Activated naive CD4-positive, alpha-beta T cell treated with anti-CD3 and anti-CD28 coated beads for 36 hours (primary cell): ENCODE data around the gene TUBG1. TPM values are rescaled to one million over a fixed set of nuclear protein-coding genes. Genes with fewer than 3 reads are reported as not detected.
"Not testable (repeated sequence)": the region's sequence is repeated elsewhere in the genome, so short reads cannot be mapped to it uniquely, and the experiment has no call there.

Experiments used
- CTCF ChIA-PET: fragments of 350-600 bp; sonication (Branson Sonifier 250); formaldehyde crosslinking; loops from one replicate; lab custom pipeline; 2021; ENCODE audit warnings: antibody characterized with exemption; lab: Charles Lee
- DNase-seq: peaks from one replicate; pipeline ENCODE4 v3.0.0-alpha.2; 2020
- H3K27ac Mint-ChIP-seq: one replicate; pipeline ENCODE4 v1.8.0; 2021; ENCODE audit warnings: mild to moderate bottlenecking, mixed read lengths
- H3K27me3 Mint-ChIP-seq: one replicate; pipeline ENCODE4 v1.8.0; 2021; ENCODE audit warnings: low read depth, mixed read lengths
- H3K36me3 Mint-ChIP-seq: one replicate; pipeline ENCODE4 v1.8.0; 2021; ENCODE audit warnings: low read depth, mixed read lengths
- H3K4me1 Mint-ChIP-seq: one replicate; pipeline ENCODE4 v1.8.0; 2021; ENCODE audit warnings: low read depth, mixed read lengths
- H3K4me3 Mint-ChIP-seq: one replicate; pipeline ENCODE4 v1.8.0; 2021; ENCODE audit warnings: mild to moderate bottlenecking, moderate library complexity, mixed read lengths
- H3K9me3 Mint-ChIP-seq: one replicate; pipeline ENCODE4 v1.8.0; 2021; ENCODE audit warnings: mixed read lengths
- intact Hi-C: fragments of 100-400 bp; cut with micrococcal nuclease; formaldehyde crosslinking; loops from one replicate; pipeline ENCODE4 v1.15.1; 2023
- total RNA-seq, 2 experiments: library from RNA; stranded (reverse); gene quantifications; one replicate each; pipeline ENCODE4 v1.2.3, GENCODE V29; 2021

The TUBG1 gene
- total RNA-seq, 2 experiments from 2014 or later = 91.3 to 92.0 TPM

GRCh38 chr17:42609814-42610801 is 625 bp downstream of the TUBG1 start:
- peaks cover 33% of the 10 kb centered on the region for H3K36me3 Mint-ChIP-seq
- H3K4me3 Mint-ChIP-seq = peak overlapping the region; percentile 100
- H3K4me1 Mint-ChIP-seq = peaks cover 37% of the 10 kb centered on the region
- peak overlapping the region; percentile 80 for H3K27ac Mint-ChIP-seq
- DNase-seq = peak; percentile 24
- intact Hi-C loops = loop anchor here (1.0 to 5.0 kb wide), 4 partner anchors 33 to 389 kb away; partner anchors contain the start of genes PSMC3IP, RPL27 and TUBG2
- not testable (repeated sequence) for H3K9me3 Mint-ChIP-seq, H3K27me3 Mint-ChIP-seq
- CTCF ChIA-PET = interaction anchor here (2.2 to 2.9 kb wide), 2 partner anchors 31 to 70 kb away, joined by 15 to 30 read pairs; partner anchors contain the start of gene PSMC3IP

DNA sequence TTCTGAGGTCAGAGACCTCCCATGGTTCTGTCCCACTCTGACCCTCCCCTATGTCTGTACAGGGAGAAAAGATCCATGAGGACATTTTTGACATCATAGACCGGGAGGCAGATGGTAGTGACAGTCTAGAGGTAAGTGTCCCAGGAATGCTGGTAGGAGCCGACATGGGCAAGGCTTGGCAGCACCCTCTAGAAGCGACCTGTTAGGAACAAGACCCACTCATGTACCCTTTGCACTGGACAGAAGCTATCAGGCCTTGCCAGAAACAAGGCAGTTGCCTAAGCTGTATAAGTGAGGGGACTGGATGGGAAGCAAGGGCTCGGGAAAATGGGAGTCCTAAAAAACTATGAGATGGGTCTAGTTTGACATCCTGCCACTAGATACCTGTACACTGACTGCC is 2.5 kb downstream of the TUBG1 start:
- CTCF ChIA-PET = interaction anchor here (0.7 to 0.9 kb wide), 2 partner anchors 34 to 212 kb away, joined by 3 to 4 read pairs; partner anchors contain the start of genes BECN1 and PSMC3IP
- Mint-ChIP-seq H3K27me3 (no peaks in the 10 kb centered on the region), H3K36me3 (peaks cover 40% of the 10 kb centered on the region), H3K9me3 (no peaks in the 10 kb centered on the region), H3K4me1 (peaks cover 19% of the 10 kb centered on the region), H3K4me3 (no peak overlapping the region), H3K27ac (no peak overlapping the region)
- no peak for DNase-seq
- intact Hi-C loops = no loop called here

GRCh38 chr17:42613699-42614295 is 4.3 kb downstream of the TUBG1 start:
- no peak for DNase-seq
- H3K9me3 Mint-ChIP-seq = no peaks in the 10 kb centered on the region
- peaks cover 38% of the 10 kb centered on the region for H3K36me3 Mint-ChIP-seq
- intact Hi-C loops = no loop called here
- peak overlapping the region; percentile 19 for H3K27ac Mint-ChIP-seq
- no peak overlapping the region for H3K4me3 Mint-ChIP-seq
- no peaks in the 10 kb centered on the region for H3K27me3 Mint-ChIP-seq
- CTCF ChIA-PET = no interaction called here
- peaks cover 10% of the 10 kb centered on the region for H3K4me1 Mint-ChIP-seq

DNA sequence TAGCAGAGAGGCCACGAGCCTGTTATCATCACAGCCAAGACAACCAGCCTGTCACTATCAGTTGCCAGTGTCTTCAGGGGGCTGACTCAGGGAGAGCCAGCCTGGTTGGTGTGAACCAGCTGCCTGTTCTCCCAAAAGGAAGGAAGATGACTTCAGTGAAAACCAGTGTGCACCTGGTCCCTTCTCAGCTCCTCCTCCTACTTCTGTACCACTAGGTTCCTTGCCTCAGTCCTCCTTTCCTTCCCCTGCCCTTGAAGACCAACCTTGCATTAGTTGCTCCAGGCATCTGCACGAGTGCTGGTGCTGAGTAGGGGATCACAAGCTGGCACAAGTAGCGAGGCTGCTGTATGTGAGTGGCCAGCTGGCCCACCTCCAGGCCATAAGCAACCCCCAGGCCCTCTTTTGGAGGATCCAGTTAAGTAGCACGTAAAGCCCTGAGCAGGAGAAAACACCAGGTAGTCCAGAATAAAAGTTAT is 8.5 kb downstream of the TUBG1 start:
- Mint-ChIP-seq H3K27ac (no peak overlapping the region), H3K4me1 (peaks cover 4% of the 10 kb centered on the region), H3K4me3 (no peak overlapping the region), H3K27me3 (no peaks in the 10 kb centered on the region), H3K36me3 (peaks cover 22% of the 10 kb centered on the region), H3K9me3 (no peaks in the 10 kb centered on the region)
- CTCF ChIA-PET = interaction anchor here (0.8 to 2.4 kb wide), 4 partner anchors 10 to 146 kb away, joined by 3 to 10 read pairs (median 4); partner anchors contain the start of gene PSMC3IP
- intact Hi-C loops = no loop called here
- DNase-seq = no peak

DNA sequence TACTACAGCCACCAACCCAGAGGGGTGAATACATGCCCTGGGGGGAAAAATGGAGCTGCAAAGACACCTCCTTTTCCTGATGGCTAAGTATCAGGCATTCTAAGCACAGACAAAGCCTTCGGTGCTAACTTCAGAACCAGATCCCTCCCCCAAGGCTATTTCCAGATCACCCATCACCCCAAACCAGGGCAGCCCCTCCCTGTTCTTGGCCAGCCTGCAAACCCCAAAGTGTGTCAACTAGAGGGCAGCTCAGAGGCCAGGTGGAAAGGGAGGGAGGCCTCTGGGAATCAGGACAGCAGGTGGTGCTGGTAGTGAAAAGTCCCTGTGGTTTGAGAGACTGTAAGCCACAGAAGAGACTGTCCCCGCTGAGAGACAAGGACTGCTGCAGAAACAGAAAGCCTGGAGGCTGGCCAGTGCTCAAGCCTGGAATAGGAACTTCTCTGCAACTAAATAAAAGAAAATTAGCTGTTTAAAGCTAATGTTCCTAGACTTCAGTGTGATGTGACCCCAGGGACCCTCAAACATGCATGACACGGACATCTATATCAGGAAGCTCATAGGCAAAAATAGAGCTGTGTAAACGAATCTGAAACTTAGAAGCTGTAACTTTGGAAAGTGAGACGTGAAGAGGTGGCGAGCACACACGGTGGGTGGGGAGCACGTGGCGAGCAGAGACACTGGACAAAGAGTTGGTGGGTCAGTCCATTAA is 9.1 kb downstream of the TUBG1 start:
- Mint-ChIP-seq H3K9me3 (no peaks in the 10 kb centered on the region), H3K4me1 (peaks cover 4% of the 10 kb centered on the region), H3K27me3 (no peaks in the 10 kb centered on the region), H3K4me3 (no peak overlapping the region), H3K27ac (no peak overlapping the region), H3K36me3 (peaks cover 19% of the 10 kb centered on the region)
- DNase-seq = peak; percentile 13
- CTCF ChIA-PET = interaction anchor here (0.8 to 2.4 kb wide), 4 partner anchors 10 to 145 kb away, joined by 3 to 10 read pairs (median 4); partner anchors contain the start of gene PSMC3IP
- intact Hi-C loops = no loop called here

GRCh38 chr17:42621987-42622386 is 12.5 kb downstream of the TUBG1 start:
- H3K36me3 Mint-ChIP-seq, H3K4me3 Mint-ChIP-seq, intact Hi-C loops, H3K27me3 Mint-ChIP-seq, H3K9me3 Mint-ChIP-seq, H3K27ac Mint-ChIP-seq, H3K4me1 Mint-ChIP-seq, DNase-seq: not testable (repeated sequence)
- CTCF ChIA-PET = interaction anchor here (0.6 to 0.7 kb wide), 2 partner anchors 44 to 142 kb away, joined by 3 to 4 read pairs; no protein-coding TSS in a partner anchor

DNA sequence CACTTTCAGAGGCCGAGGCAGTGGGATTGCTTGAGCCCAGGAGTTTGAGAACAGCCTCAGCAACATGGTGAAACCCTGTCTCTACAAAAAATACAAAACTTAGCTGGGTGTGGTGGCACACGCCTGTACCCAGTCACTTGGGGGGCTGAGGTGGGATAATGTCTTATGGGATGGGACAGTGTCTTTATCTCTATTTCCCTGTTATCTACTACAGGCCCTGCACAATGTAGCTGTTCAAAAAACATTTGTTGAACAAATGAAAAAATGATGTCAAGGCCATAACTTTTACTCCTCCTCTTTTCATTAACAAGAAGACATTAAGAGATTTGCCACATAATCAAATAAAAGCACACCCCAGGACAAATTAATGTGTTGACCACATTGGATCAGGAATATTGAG is 13.8 kb downstream of the TUBG1 start:
- Mint-ChIP-seq H3K36me3 (no peaks in the 10 kb centered on the region), H3K27me3 (no peaks in the 10 kb centered on the region), H3K27ac (no peak overlapping the region), H3K9me3 (no peaks in the 10 kb centered on the region), H3K4me3 (no peak overlapping the region), H3K4me1 (peaks cover 2% of the 10 kb centered on the region)
- CTCF ChIA-PET = no interaction called here
- no peak for DNase-seq
- intact Hi-C loops = no loop called here

DNA sequence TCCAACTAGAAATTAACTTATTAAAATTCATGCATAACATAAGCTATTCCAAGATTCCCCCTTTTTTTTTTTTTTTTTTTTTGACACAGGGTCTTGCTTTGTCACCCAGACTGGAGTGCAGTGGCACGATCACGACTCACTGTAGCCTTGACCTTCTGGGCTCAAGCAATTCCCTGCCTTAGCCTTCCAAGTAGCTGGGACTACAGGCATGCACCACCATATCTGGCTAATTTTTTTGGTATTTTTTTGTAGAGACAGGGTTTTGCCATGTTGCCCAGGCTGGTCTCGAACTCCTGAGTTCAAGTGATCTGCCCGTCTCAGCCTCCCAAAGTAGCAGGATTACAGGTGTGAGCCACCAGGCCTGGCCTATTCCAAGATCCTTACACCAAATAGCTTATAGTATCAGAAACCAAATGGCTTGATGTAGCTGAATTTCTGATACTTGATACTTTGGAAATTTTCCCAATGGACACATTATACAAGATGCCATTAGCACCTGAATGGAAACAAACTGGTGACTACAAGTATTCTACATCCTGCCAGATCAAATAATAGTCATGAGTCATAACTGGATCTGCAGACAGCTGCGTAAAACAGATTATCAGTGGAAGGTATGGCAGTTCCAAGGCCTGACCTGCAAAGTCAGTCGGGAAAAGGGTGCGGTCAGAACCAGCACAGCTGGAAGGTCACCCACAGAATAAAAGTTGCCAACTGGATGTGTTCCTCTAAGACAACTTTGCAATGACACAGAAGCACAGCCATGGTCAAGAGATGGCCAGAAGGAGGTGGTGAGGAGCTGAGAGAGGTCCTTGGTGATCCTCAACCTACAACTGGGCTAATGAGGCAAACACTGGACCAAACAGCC is 14.5 kb downstream of the TUBG1 start:
- CTCF ChIA-PET = no interaction called here
- DNase-seq = no peak
- intact Hi-C loops = no loop called here
- no peaks in the 10 kb centered on the region for H3K36me3 Mint-ChIP-seq
- no peaks in the 10 kb centered on the region for H3K27me3 Mint-ChIP-seq
- no peaks in the 10 kb centered on the region for H3K4me1 Mint-ChIP-seq
- no peaks in the 10 kb centered on the region for H3K9me3 Mint-ChIP-seq
- no peak overlapping the region for H3K4me3 Mint-ChIP-seq
- H3K27ac Mint-ChIP-seq = no peak overlapping the region

- H3K27ac Mint-ChIP-seq, H3K36me3 Mint-ChIP-seq, H3K4me3 Mint-ChIP-seq, H3K27me3 Mint-ChIP-seq, DNase-seq, intact Hi-C loops, H3K4me1 Mint-ChIP-seq, H3K9me3 Mint-ChIP-seq: not testable (repeated sequence)
- CTCF ChIA-PET = interaction anchor here (0.7 kb wide), 1 partner anchor 404 kb away, joined by 5 read pairs; no protein-coding TSS in a partner anchor
Measured at GRCh38 chr17:42627032-42627764, 17.7 kb downstream of the TUBG1 start.

DNA sequence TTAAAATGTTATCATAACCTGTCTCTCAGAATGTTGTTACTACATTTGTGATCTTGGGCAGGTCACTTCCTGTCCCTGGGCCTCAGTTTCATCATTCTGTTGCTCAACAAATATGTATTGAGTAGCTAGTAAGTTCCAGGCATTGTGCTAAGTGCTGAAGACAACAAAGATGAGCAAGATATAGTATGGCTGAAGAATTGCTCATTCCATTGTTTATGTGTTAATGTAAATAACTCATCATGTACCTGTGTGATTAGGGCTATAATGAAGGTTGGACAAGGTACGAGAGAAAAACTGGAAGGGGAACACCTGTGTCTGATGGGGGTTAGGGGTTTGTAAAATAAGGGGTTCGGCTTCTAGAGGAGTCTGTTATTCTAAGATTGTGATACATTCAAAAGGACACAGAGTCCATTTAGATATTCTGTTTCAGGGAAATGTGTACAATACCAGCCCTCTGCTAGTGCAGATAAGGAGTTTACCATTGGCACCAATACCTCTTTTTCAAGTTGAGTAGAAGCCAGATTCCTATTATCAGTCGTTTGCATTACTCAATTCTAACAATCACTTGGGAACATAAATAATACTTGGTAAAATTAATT is 20.0 kb downstream of the TUBG1 start:
- Mint-ChIP-seq H3K9me3 (no peaks in the 10 kb centered on the region), H3K27ac (no peak overlapping the region), H3K4me3 (no peak overlapping the region), H3K36me3 (no peaks in the 10 kb centered on the region), H3K4me1 (no peaks in the 10 kb centered on the region), H3K27me3 (no peaks in the 10 kb centered on the region)
- CTCF ChIA-PET = no interaction called here
- DNase-seq = no peak
- intact Hi-C loops = no loop called here
